Measurements from ENCODE around the gene OR10J4.

DNA sequence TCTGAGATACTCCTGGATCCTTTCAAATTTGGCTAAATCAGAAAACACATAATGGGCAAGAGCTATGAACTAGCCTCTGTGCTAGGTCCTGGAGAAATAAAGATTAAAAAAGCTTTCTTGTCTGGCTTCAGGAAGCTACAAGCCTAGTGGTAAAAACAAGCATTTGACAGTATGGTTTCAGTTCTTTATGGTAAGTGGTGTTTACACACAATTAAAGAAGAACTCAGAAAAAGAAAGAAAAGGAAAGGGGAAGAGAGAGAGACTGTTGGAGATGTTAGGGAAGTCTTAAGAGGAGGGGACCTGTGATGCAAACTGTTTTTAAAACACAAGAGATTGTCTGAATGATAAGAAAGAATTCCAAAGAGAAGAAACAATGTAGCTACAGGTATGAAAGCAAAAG is 9.4 kb downstream of the OR10J4 start:
- TF ChIP-seq ZNF274 (IDR thresholded peaks at IDR 0.05; ENCODE audit: low read depth, low read length) (no peak), YY1 (IDR thresholded peaks at IDR 0.05; ENCODE audit: insufficient read depth, insufficient read length) (no peak), SUZ12 (IDR thresholded peaks at IDR 0.05; ENCODE audit: extremely low read depth, insufficient read depth, insufficient read length) (no peak)
